ENCODE measurements around the gene SEC62. TPM values are rescaled to one million over a fixed set of nuclear protein-coding genes. Genes with fewer than 3 reads are reported as not detected.

The SEC62 gene
- total and polyA plus RNA-seq, 5 donors from 2014 or later: 78.7 to 193 (median 138) TPM

DNA sequence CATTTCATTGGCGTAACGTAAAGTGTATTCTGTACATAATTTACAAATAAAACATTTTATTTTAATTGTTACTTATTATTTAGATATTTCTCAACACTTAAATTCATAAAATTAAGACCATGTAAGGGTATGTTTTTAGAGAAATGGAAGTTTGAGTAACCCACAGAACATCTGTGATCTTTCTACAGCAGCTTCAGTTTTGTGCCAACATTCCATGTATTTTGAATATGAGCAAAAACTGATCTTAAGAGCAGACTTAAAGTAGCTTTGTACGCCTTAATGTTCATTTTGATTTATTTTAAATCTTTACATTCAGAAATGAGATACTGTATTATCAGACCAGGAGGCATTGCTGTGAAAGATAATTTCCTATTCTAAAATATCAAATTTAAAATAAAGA is 27.2 kb downstream of the SEC62 start:
- DNase-seq: no peak
- no peak for ATAC-seq (ENCODE audit: low read depth in 2 of 2)
- H3K9me3 ChIP-seq (ENCODE audit: control insufficient read depth in 2 of 2, low read length in 2 of 2): no peaks in the 10 kb centered on the region
- H3K27me3 ChIP-seq (ENCODE audit: control insufficient read depth, insufficient read depth, low read length): no peaks in the 10 kb centered on the region
- H3K27ac Mint-ChIP-seq: no peak overlapping the region
- no peak overlapping the region for H3K4me3 Mint-ChIP-seq
- H3K4me3 ChIP-seq (ENCODE audit: low read depth, low read length): no peak overlapping the region
- peaks cover 58% of the 10 kb centered on the region for H3K36me3 ChIP-seq (ENCODE audit: control insufficient read depth, insufficient read depth, low read length)
- H3K27me3 Mint-ChIP-seq: no peaks in the 10 kb centered on the region
- peaks cover 18% of the 10 kb centered on the region for H3K36me3 Mint-ChIP-seq
- no peak overlapping the region for H3K27ac ChIP-seq (ENCODE audit: insufficient read depth, low read length, poor library complexity, severe bottlenecking)
- no peaks in the 10 kb centered on the region for H3K9me3 Mint-ChIP-seq
- peaks cover 0 to 11% (median under 1%) of the 10 kb centered on the region in 4 donors for H3K4me1 Mint-ChIP-seq
- H3K4me1 ChIP-seq (ENCODE audit: control insufficient read depth, insufficient read depth, low read length, poor library complexity, severe bottlenecking): no peaks in the 10 kb centered on the region

DNA sequence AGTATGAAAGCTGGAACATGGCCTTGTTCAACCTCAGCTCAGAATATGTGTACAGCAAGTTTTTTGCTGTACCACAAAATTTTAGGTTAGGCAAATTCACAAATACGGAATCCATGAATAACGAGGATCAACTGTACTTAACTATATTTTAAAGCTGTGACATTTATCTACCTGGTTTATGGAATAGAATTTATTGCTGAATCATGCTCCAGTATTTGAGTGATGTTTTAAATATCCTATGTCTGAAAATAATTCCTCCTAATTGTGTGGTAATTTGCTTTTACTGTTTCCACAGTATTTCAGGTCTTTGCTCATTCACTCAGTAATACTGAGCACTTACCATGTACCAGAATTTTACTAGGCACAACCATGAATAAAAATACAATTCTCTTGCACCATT is 29.5 kb downstream of the SEC62 start:
- no peak overlapping the region for H3K27ac Mint-ChIP-seq
- Histone ChIP-seq H3K27me3 (ENCODE audit: control insufficient read depth, insufficient read depth, low read length) (no peaks in the 10 kb centered on the region), H3K36me3 (ENCODE audit: control insufficient read depth, insufficient read depth, low read length) (peaks cover 45% of the 10 kb centered on the region), H3K27ac (ENCODE audit: insufficient read depth, low read length, poor library complexity, severe bottlenecking) (no peak overlapping the region), H3K4me1 (ENCODE audit: control insufficient read depth, insufficient read depth, low read length, poor library complexity, severe bottlenecking) (no peaks in the 10 kb centered on the region), H3K4me3 (ENCODE audit: low read depth, low read length) (no peak overlapping the region), H3K9me3 (ENCODE audit: control insufficient read depth in 2 of 2, low read length in 2 of 2) (no peaks in the 10 kb centered on the region)
- H3K4me1 Mint-ChIP-seq: peaks cover 0 to 12% (median 2%) of the 10 kb centered on the region in 4 donors
- H3K4me3 Mint-ChIP-seq: no peak overlapping the region
- DNase-seq (no peak), ATAC-seq (ENCODE audit: low read depth in 2 of 2) (no peak)
- peaks cover 16% of the 10 kb centered on the region for H3K36me3 Mint-ChIP-seq
- no peaks in the 10 kb centered on the region for H3K27me3 Mint-ChIP-seq
- H3K9me3 Mint-ChIP-seq: peaks cover 0 to 5% (median 0%) of the 10 kb centered on the region in 7 donors

DNA sequence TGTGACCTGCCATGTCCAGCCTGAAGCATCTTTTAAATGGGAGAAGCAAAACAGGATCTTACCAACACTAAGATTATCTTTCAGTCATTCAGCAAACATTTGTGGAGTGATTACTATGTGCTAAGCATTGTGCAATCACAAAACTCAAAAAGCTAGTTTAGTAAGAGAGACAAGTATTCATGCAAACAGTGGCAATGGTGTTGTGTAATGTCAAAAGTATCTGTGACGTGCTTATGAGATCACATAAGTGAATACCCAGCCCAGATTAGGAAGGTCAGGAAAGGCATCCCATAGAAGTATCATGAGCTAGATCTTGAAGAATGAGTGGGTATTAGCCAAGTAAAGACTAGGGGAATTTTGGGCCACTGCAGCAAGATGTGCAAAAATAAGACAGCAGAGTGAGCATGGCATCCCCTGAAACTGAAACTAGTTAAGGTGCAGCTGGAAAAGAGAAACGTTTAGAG is 32.1 kb downstream of the SEC62 start:
- peaks cover 9 to 18% (median 15%) of the 10 kb centered on the region in 4 donors for H3K4me1 Mint-ChIP-seq
- no peaks in the 10 kb centered on the region for H3K27me3 ChIP-seq (ENCODE audit: control insufficient read depth, insufficient read depth, low read length)
- H3K4me3 ChIP-seq (ENCODE audit: low read depth, low read length): no peak overlapping the region
- DNase-seq (peak in 1 of 3 donors; percentile 13), ATAC-seq (ENCODE audit: low read depth in 2 of 2) (no peak)
- no peak overlapping the region for H3K27ac Mint-ChIP-seq
- no peaks in the 10 kb centered on the region for H3K9me3 ChIP-seq (ENCODE audit: control insufficient read depth in 2 of 2, low read length in 2 of 2)
- H3K36me3 Mint-ChIP-seq: peaks cover 7% of the 10 kb centered on the region
- H3K9me3 Mint-ChIP-seq: peaks cover 0 to 5% (median 0%) of the 10 kb centered on the region in 7 donors
- peaks cover 4% of the 10 kb centered on the region for H3K4me1 ChIP-seq (ENCODE audit: control insufficient read depth, insufficient read depth, low read length, poor library complexity, severe bottlenecking)
- H3K27me3 Mint-ChIP-seq: no peaks in the 10 kb centered on the region
- H3K27ac ChIP-seq (ENCODE audit: insufficient read depth, low read length, poor library complexity, severe bottlenecking): no peak overlapping the region
- H3K4me3 Mint-ChIP-seq: no peak overlapping the region
- H3K36me3 ChIP-seq (ENCODE audit: control insufficient read depth, insufficient read depth, low read length): peaks cover 23% of the 10 kb centered on the region

DNA sequence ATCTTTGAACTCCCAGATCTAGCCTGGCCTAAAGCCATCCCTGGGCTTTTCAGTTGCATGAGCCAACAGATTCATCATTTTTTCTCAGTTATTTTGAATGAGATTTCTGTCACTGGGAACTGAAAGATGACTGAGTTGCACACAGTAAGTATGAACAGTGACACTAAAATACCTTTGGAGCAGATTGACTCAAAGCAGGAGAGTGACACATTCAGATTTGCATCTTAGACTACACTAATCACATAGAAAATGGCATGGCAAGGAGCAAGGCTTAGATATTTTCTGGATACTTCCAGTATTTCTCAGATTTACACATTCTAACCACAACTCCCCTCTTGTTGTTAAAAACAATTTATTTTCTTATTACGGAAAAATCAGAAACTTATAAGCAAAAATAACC is 32.8 kb downstream of the SEC62 start:
- Histone ChIP-seq H3K27me3 (ENCODE audit: control insufficient read depth, insufficient read depth, low read length) (no peaks in the 10 kb centered on the region), H3K9me3 (ENCODE audit: control insufficient read depth in 2 of 2, low read length in 2 of 2) (no peaks in the 10 kb centered on the region), H3K36me3 (ENCODE audit: control insufficient read depth, insufficient read depth, low read length) (peaks cover 16% of the 10 kb centered on the region), H3K4me1 (ENCODE audit: control insufficient read depth, insufficient read depth, low read length, poor library complexity, severe bottlenecking) (peaks cover 4% of the 10 kb centered on the region), H3K4me3 (ENCODE audit: low read depth, low read length) (no peak overlapping the region), H3K27ac (ENCODE audit: insufficient read depth, low read length, poor library complexity, severe bottlenecking) (no peak overlapping the region)
- no peak for ATAC-seq (ENCODE audit: low read depth in 2 of 2)
- Mint-ChIP-seq H3K36me3 (peaks cover 7% of the 10 kb centered on the region), H3K27ac (no peak overlapping the region), H3K9me3 (peaks cover 0 to 5% (median 0%) of the 10 kb centered on the region in 7 donors), H3K4me1 (peaks cover 9 to 23% (median 19%) of the 10 kb centered on the region in 4 donors), H3K4me3 (no peak overlapping the region), H3K27me3 (no peaks in the 10 kb centered on the region)
- no peak for DNase-seq

DNA sequence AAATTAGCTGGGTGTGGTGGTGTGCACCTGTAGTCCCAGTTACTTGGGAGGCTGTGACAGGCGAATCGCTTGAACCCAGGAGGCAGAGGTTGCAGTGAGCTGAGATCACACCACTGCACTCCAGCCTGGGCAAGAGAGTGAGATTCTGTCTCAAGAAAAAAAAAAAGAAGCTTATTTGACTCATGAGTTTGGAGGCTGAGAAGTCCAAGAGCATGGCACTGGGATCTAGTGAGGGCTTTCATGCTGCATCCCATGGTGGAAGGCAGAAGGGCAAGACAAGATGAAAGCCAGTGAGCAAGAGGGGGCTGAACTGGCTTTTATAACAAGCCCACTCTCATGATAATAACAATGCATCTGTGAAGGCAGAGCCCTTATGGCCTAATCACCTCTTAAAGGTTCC is 33.4 kb downstream of the SEC62 start:
- Histone ChIP-seq H3K27me3 (ENCODE audit: control insufficient read depth, insufficient read depth, low read length) (no peaks in the 10 kb centered on the region), H3K36me3 (ENCODE audit: control insufficient read depth, insufficient read depth, low read length) (peaks cover 10% of the 10 kb centered on the region), H3K9me3 (ENCODE audit: control insufficient read depth in 2 of 2, low read length in 2 of 2) (no peaks in the 10 kb centered on the region), H3K4me3 (ENCODE audit: low read depth, low read length) (no peak overlapping the region), H3K27ac (ENCODE audit: insufficient read depth, low read length, poor library complexity, severe bottlenecking) (no peak overlapping the region), H3K4me1 (ENCODE audit: control insufficient read depth, insufficient read depth, low read length, poor library complexity, severe bottlenecking) (peaks cover 4% of the 10 kb centered on the region)
- H3K9me3 Mint-ChIP-seq: peaks cover 0 to 5% (median 0%) of the 10 kb centered on the region in 7 donors
- no peak overlapping the region for H3K27ac Mint-ChIP-seq
- no peaks in the 10 kb centered on the region for H3K27me3 Mint-ChIP-seq
- H3K36me3 Mint-ChIP-seq: peaks cover 7% of the 10 kb centered on the region
- no peak for DNase-seq
- H3K4me3 Mint-ChIP-seq: no peak overlapping the region
- peaks cover 9 to 23% (median 19%) of the 10 kb centered on the region in 4 donors for H3K4me1 Mint-ChIP-seq
- no peak for ATAC-seq (ENCODE audit: low read depth in 2 of 2)

DNA sequence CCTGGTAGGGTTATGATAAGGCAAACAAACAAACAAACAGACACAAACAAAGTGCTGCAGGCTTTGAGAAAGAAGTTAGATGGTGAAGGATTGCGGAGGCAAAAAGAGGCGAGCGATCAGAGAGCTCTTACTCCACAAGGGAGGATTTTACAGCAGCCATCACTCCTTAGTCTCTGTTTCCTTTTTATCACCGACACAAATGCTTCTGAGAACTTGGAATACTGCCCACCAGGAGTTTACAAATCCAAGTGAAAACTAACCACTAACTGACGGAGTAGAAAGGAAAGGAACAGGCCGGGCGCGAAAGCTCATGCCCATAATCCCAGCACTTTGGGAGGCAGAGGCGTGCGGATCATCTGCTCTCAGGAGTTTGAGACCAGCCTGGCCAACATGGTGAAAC is 35.6 kb downstream of the SEC62 start:
- no peak overlapping the region for H3K27ac ChIP-seq (ENCODE audit: insufficient read depth, low read length, poor library complexity, severe bottlenecking)
- H3K4me3 Mint-ChIP-seq: no peak overlapping the region
- DNase-seq: no peak
- peaks cover 7% of the 10 kb centered on the region for H3K36me3 Mint-ChIP-seq
- H3K9me3 ChIP-seq (ENCODE audit: control insufficient read depth in 2 of 2, low read length in 2 of 2): no peaks in the 10 kb centered on the region
- no peaks in the 10 kb centered on the region for H3K27me3 ChIP-seq (ENCODE audit: control insufficient read depth, insufficient read depth, low read length)
- ATAC-seq (ENCODE audit: low read depth in 2 of 2): no peak
- no peak overlapping the region for H3K4me3 ChIP-seq (ENCODE audit: low read depth, low read length)
- H3K4me1 ChIP-seq (ENCODE audit: control insufficient read depth, insufficient read depth, low read length, poor library complexity, severe bottlenecking): peaks cover 10% of the 10 kb centered on the region
- H3K27ac Mint-ChIP-seq: peak overlapping the region in 1 of 3 donors; percentile 42
- peaks cover 16 to 35% (median 27%) of the 10 kb centered on the region in 4 donors for H3K4me1 Mint-ChIP-seq
- no peaks in the 10 kb centered on the region for H3K36me3 ChIP-seq (ENCODE audit: control insufficient read depth, insufficient read depth, low read length)
- no peaks in the 10 kb centered on the region for H3K27me3 Mint-ChIP-seq
- peaks cover 0 to 5% (median 0%) of the 10 kb centered on the region in 7 donors for H3K9me3 Mint-ChIP-seq

DNA sequence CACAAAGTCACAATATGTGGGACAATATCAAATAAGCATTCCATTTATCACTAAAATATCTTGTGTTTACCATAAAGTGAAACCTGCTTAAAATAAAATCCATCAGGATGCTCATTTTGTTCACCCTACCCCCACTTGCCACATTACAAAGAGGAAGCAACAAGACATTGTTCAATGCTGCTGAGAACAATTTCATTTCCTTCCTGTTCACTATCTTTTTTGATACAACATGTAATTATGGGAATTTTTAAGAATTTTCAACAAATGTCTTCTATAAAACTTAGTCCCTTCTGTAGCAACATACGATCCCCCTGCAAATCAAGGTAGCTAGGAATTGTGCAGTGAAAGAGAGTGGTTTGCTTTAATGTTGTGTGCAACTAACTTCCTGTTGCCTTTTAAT is 36.3 kb downstream of the SEC62 start:
- ATAC-seq (ENCODE audit: low read depth in 2 of 2) (no peak), DNase-seq (peak in 1 of 3 donors; percentile 14)
- Mint-ChIP-seq H3K9me3 (peaks cover 0 to 5% (median 0%) of the 10 kb centered on the region in 7 donors), H3K27ac (peak overlapping the region in 1 of 3 donors; percentile 11), H3K4me1 (peaks cover 17 to 36% (median 28%) of the 10 kb centered on the region in 4 donors), H3K36me3 (peaks cover 7% of the 10 kb centered on the region), H3K27me3 (no peaks in the 10 kb centered on the region), H3K4me3 (peak overlapping the region in 1 of 4 donors; percentile 38)
- Histone ChIP-seq H3K36me3 (ENCODE audit: control insufficient read depth, insufficient read depth, low read length) (no peaks in the 10 kb centered on the region), H3K27ac (ENCODE audit: insufficient read depth, low read length, poor library complexity, severe bottlenecking) (no peak overlapping the region), H3K4me3 (ENCODE audit: low read depth, low read length) (no peak overlapping the region), H3K4me1 (ENCODE audit: control insufficient read depth, insufficient read depth, low read length, poor library complexity, severe bottlenecking) (peaks cover 15% of the 10 kb centered on the region), H3K9me3 (ENCODE audit: control insufficient read depth in 2 of 2, low read length in 2 of 2) (no peaks in the 10 kb centered on the region), H3K27me3 (ENCODE audit: control insufficient read depth, insufficient read depth, low read length) (no peaks in the 10 kb centered on the region)

DNA sequence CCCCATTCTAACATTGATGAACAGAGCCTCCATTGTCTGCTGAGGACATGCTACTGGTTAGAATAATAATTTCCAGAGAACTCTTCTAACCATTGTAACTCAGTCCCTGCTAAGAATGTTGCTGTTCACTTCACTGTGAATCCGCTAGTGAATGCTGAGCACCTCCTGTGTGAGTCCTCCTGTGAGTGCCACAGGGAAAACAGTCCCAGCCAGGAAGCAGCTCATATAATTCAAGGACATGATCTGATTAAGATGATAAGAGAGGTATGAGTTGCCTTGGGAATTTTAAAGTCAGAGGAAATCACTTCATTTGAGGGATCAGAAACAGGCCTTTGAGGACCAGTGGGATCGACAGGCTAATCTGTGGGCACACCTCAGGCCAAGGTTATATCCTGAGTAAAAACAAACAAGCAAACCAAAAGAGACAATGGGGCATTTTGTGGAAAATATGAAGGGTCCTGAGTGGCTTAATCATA is 37.3 kb downstream of the SEC62 start:
- Mint-ChIP-seq H3K36me3 (peaks cover 3% of the 10 kb centered on the region), H3K4me3 (no peak overlapping the region), H3K27ac (no peak overlapping the region), H3K4me1 (peaks cover 17 to 36% (median 26%) of the 10 kb centered on the region in 4 donors), H3K27me3 (no peaks in the 10 kb centered on the region), H3K9me3 (peaks cover 0 to 5% (median 0%) of the 10 kb centered on the region in 7 donors)
- H3K36me3 ChIP-seq (ENCODE audit: control insufficient read depth, insufficient read depth, low read length): no peaks in the 10 kb centered on the region
- DNase-seq (no peak), ATAC-seq (ENCODE audit: low read depth in 2 of 2) (no peak)
- no peak overlapping the region for H3K4me3 ChIP-seq (ENCODE audit: low read depth, low read length)
- no peaks in the 10 kb centered on the region for H3K27me3 ChIP-seq (ENCODE audit: control insufficient read depth, insufficient read depth, low read length)
- H3K9me3 ChIP-seq (ENCODE audit: control insufficient read depth in 2 of 2, low read length in 2 of 2): no peaks in the 10 kb centered on the region
- H3K4me1 ChIP-seq (ENCODE audit: control insufficient read depth, insufficient read depth, low read length, poor library complexity, severe bottlenecking): peaks cover 15% of the 10 kb centered on the region
- H3K27ac ChIP-seq (ENCODE audit: insufficient read depth, low read length, poor library complexity, severe bottlenecking): no peak overlapping the region
